Adrenal gland (tissue), 12 donors: ENCODE measurements around the gene MPP1. TPM values are rescaled to one million over a fixed set of nuclear protein-coding genes. Genes with fewer than 3 reads are reported as not detected.

Source experiments
- DNase-seq, 7 donors: peaks; one replicate each; pipeline ENCODE4 v3.0.0-alpha.2; 2019 to 2020
- H3K27ac ChIP-seq, 5 donors: fragments of 200-600 bp; sonication (generic) in 4 of 5; 1 replicate in 3 of 5; 2 replicates in 2 of 5; pipeline versions ENCODE4 v1.5.1 to v1.8.0; 2016 to 2020; ENCODE audit warnings: mild to moderate bottlenecking in 1 of 5
- H3K27me3 ChIP-seq: fragments of 200-600 bp; 2 replicates; pipeline ENCODE4 v1.8.0; 2021
- H3K36me3 ChIP-seq, 2 donors: fragments of 200-600 bp; replicated peaks in 1 of 2; 1 replicate in 1 of 2; 2 replicates in 1 of 2; pipeline versions ENCODE4 v1.5.1 to v1.8.0; 2018 to 2022
- H3K4me1 ChIP-seq, 2 donors: fragments of 200-600 bp; replicated peaks in 1 of 2; 1 replicate in 1 of 2; 2 replicates in 1 of 2; pipeline versions ENCODE4 v1.5.1 to v1.8.0; 2018 to 2021
- H3K4me3 ChIP-seq, 4 donors: fragments of 200-600 bp; sonication (generic) in 3 of 4; one replicate each; pipeline ENCODE4 v1.5.1; 2016 to 2018
- H3K9me3 ChIP-seq, 3 donors: fragments of 200-600 bp; sonication (generic) in 1 of 3; replicated peaks in 1 of 3; 1 replicate in 2 of 3; 2 replicates in 1 of 3; pipeline versions ENCODE4 v1.5.1 to v1.8.0; 2016 to 2021
- CTCF ChIP-seq, 6 experiments: fragments of 450-650 bp in 4 of 6; fragments of 200-600 bp in 2 of 6; sonication (generic) in 1 of 6; IDR thresholded peaks; 1 replicate in 5 of 6; 2 replicates in 1 of 6; pipeline versions ENCODE4 v1.5.1 to v1.8.0; 2016 to 2021; ENCODE audit warnings: antibody characterized with exemption in 6 of 6, mild to moderate bottlenecking in 2 of 6, moderate library complexity in 1 of 6
- POLR2A ChIP-seq, 2 donors: fragments of 450-650 bp; IDR thresholded peaks; one replicate each; pipeline ENCODE4 v1.6.1; 2017; ENCODE audit warnings: antibody characterized with exemption in 2 of 2, mild to moderate bottlenecking in 2 of 2, moderate library complexity in 1 of 2
- WGBS, 4 donors: extraction: QIAGEN DNeasy Blood & Tissue Kit in 2 of 4; methylation state at CpG; one replicate each; pipeline versions ENCODE4 v1.1.5 to v1.1.7; 2013 to 2017; 5-methylcytosine and 5-hydroxymethylcytosine counted together
- intact Hi-C, 2 donors: fragments of 100-400 bp; cut with DNase I; formaldehyde crosslinking; loops; one replicate each; pipeline versions ENCODE4 v1.14.1 to v1.15.0; 2022 to 2023
- polyA plus RNA-seq, 3 donors: library from polyadenylated mRNA; stranded (reverse); fragments of 200-250 nt in 2 of 3; fragments of 350-450 nt in 1 of 3; fragmentation: Illumina TruSeq in 1 of 3; extraction: RNeasy Lipid Tissue Mini Kit (QIAGEN cat#74804) in 1 of 3; gene quantifications; one replicate each; pipeline ENCODE4 v1.2.3, GENCODE V29; 2013 to 2014
- total RNA-seq, 9 donors: library from RNA; depleted of rRNA in 4 of 9; stranded (reverse); fragments of >200 nt in 4 of 9; fragments of 120-200 nt in 1 of 9; fragmentation: NEBNext Ultra II Directional in 1 of 9; extraction: Animal tissue kit (Norgen Biotek cat#: 25700) in 1 of 9; gene quantifications; one replicate each; pipeline versions ENCODE4 v1.1.0 to v1.2.4, GENCODE V29; 2013 to 2023
- donor health status: healthy with polysubstance abuse.
- donor health status: Bipolar disorder and iron deficiency.
- donor health status: DM: yes; HTN: yes; CAD: no.
- donor health status: DM: no; HTN: no; CAD: no.
- donor health status: DM: no; HTN: no; CAD: no.
- donor health status: DM: yes; HTN: yes; CAD: no.

MPP1 gene
- total and polyA plus RNA-seq, 12 donors: 34.4 to 188 (median 57.6) TPM

- intact Hi-C loops: no loop called here
- no peaks in the 10 kb centered on the region for H3K27me3 ChIP-seq
- H3K4me3 ChIP-seq: peak overlapping the region in 3 of 4 donors; percentile 24 to 74 (median 35)
- 12 to 33% (median 18%) methylated on average over 3 to 7 of the region's 7 CpGs for WGBS, 4 donors
- H3K9me3 ChIP-seq: no peaks in the 10 kb centered on the region
- peak in 2 of 7 donors; percentile 22 to 29 for DNase-seq
- TF ChIP-seq POLR2A (IDR thresholded peaks at IDR 0.05) (no peak), CTCF (IDR thresholded peaks at IDR 0.05) (no peak)
- H3K4me1 ChIP-seq: peaks cover 5 to 39% of the 10 kb centered on the region in 2 donors
- peak overlapping the region; percentile 21 to 90 (median 69) for H3K27ac ChIP-seq
- H3K36me3 ChIP-seq: no peaks in the 10 kb centered on the region
Observed at GRCh38 chrX:154804261-154804956, 876 bp downstream of the MPP1 start.

- intact Hi-C loops: no loop called here
- no peaks in the 10 kb centered on the region for H3K36me3 ChIP-seq
- peak overlapping the region in 4 of 5 donors; percentile 15 to 46 (median 32) for H3K27ac ChIP-seq
- TF ChIP-seq CTCF (IDR thresholded peaks at IDR 0.05) (no peak), POLR2A (IDR thresholded peaks at IDR 0.05) (peak in 1 of 2 donors; percentile 37)
- peaks cover 8 to 41% of the 10 kb centered on the region in 2 donors for H3K4me1 ChIP-seq
- no peaks in the 10 kb centered on the region for H3K9me3 ChIP-seq
- no peaks in the 10 kb centered on the region for H3K27me3 ChIP-seq
- no peak overlapping the region for H3K4me3 ChIP-seq
- DNase-seq: peak in 3 of 7 donors; percentile 35 to 50 (median 36)
- 41 to 58% (median 44%) methylated on average over 2 of the region's 2 CpGs for WGBS, 4 donors
Observed at GRCh38 chrX:154802947-154803346, 2.3 kb downstream of the MPP1 start.

- Histone ChIP-seq H3K27me3 (no peaks in the 10 kb centered on the region), H3K9me3 (no peaks in the 10 kb centered on the region), H3K36me3 (no peaks in the 10 kb centered on the region), H3K27ac (peak overlapping the region in 4 of 5 donors; percentile 51 to 84 (median 74)), H3K4me3 (no peak overlapping the region), H3K4me1 (peaks cover 8 to 44% of the 10 kb centered on the region in 2 donors)
- TF ChIP-seq POLR2A (IDR thresholded peaks at IDR 0.05) (no peak), CTCF (IDR thresholded peaks at IDR 0.05) (no peak)
- intact Hi-C loops: no loop called here
- peak in 1 of 7 donors; percentile 5 for DNase-seq
- 75 to 79% (median 76%) methylated on average over 8 of the region's 8 CpGs for WGBS, 4 donors
Observed at GRCh38 chrX:154800478-154801210, 4.6 kb downstream of the MPP1 start.

- H3K4me1 ChIP-seq: peaks cover 8 to 44% of the 10 kb centered on the region in 2 donors
- no peaks in the 10 kb centered on the region for H3K27me3 ChIP-seq
- 48 to 56% (median 53%) methylated on average over 6 to 9 of the region's 9 CpGs for WGBS, 4 donors
- H3K4me3 ChIP-seq: no peak overlapping the region
- TF ChIP-seq CTCF (IDR thresholded peaks at IDR 0.05) (no peak), POLR2A (IDR thresholded peaks at IDR 0.05) (no peak)
- DNase-seq: peak in 5 of 7 donors; percentile 22 to 66 (median 36)
- no peaks in the 10 kb centered on the region for H3K36me3 ChIP-seq
- intact Hi-C loops: no loop called here
- peak overlapping the region in 4 of 5 donors; percentile 51 to 84 (median 74) for H3K27ac ChIP-seq
- no peaks in the 10 kb centered on the region for H3K9me3 ChIP-seq
Observed at GRCh38 chrX:154799556-154800348, 5.5 kb downstream of the MPP1 start.
